Measurements from ENCODE around the gene SGMS1.

SGMS1 gene

DNA sequence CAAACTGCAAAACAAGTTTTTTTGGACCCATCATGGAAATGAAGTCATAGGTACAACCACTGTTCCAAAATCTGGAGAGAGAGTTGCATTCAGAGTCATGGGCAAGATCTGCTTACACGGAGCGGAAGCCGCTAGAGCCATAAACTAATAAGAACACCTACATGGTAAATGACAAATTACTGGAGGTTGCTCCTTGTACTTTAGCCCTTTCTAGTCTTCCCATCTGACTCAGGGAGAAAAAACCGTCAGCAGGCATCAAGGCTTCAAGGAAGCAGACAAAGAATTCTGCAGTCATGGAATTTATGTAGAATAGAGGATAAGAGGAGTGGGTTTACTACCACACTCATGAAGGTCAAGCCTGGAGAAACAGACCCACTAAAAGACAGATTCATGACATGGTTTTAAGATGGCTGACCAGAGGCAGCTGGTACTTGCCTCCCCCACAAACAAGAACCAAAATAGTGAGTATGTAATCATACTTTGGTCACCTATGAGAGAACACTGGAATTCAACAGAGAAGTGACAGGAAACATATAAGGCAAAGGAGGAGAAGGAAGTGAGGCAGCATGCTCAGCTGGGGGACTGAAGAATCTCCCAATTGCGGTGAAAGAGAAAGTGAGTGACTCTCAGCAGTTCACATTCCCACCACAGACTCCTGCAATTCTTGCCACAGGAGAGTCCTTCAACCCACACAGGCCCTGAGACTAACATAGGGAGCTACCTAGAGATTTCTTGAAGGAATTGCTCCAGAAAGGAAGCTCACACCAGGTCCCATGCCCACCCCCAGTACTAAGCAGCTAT lies 330.0 kb downstream of the SGMS1 start:
- no peak overlapping the region for H3K27ac ChIP-seq
- H3K27me3 ChIP-seq (ENCODE audit: insufficient read depth, low read depth) = no peaks in the 10 kb centered on the region
- no peaks in the 10 kb centered on the region for H3K79me2 ChIP-seq (ENCODE audit: insufficient read depth, low read depth)
- TF ChIP-seq, protein P1, sequence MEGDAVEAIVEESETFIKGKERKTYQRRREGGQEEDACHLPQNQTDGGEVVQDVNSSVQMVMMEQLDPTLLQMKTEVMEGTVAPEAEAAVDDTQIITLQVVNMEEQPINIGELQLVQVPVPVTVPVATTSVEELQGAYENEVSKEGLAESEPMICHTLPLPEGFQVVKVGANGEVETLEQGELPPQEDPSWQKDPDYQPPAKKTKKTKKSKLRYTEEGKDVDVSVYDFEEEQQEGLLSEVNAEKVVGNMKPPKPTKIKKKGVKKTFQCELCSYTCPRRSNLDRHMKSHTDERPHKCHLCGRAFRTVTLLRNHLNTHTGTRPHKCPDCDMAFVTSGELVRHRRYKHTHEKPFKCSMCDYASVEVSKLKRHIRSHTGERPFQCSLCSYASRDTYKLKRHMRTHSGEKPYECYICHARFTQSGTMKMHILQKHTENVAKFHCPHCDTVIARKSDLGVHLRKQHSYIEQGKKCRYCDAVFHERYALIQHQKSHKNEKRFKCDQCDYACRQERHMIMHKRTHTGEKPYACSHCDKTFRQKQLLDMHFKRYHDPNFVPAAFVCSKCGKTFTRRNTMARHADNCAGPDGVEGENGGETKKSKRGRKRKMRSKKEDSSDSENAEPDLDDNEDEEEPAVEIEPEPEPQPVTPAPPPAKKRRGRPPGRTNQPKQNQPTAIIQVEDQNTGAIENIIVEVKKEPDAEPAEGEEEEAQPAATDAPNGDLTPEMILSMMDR (conservative IDR thresholded peaks at IDR 0.05; ENCODE audit: low read depth, low read length) = no peak
- H3K4me1 ChIP-seq (ENCODE audit: low read depth, poor library complexity, severe bottlenecking) = no peaks in the 10 kb centered on the region
- no peak overlapping the region for H2AFZ ChIP-seq (ENCODE audit: low read depth)
- H3K36me3 ChIP-seq (ENCODE audit: insufficient read depth) = no peaks in the 10 kb centered on the region
- H3K9ac ChIP-seq = no peak overlapping the region
- no peak overlapping the region for H3K4me3 ChIP-seq (IDR thresholded peaks at IDR 0.05; ENCODE audit: insufficient read depth, low read depth, low read length)
- H3K4me2 ChIP-seq = no peak overlapping the region
- H4K20me1 ChIP-seq (ENCODE audit: insufficient read depth) = no peaks in the 10 kb centered on the region

DNA sequence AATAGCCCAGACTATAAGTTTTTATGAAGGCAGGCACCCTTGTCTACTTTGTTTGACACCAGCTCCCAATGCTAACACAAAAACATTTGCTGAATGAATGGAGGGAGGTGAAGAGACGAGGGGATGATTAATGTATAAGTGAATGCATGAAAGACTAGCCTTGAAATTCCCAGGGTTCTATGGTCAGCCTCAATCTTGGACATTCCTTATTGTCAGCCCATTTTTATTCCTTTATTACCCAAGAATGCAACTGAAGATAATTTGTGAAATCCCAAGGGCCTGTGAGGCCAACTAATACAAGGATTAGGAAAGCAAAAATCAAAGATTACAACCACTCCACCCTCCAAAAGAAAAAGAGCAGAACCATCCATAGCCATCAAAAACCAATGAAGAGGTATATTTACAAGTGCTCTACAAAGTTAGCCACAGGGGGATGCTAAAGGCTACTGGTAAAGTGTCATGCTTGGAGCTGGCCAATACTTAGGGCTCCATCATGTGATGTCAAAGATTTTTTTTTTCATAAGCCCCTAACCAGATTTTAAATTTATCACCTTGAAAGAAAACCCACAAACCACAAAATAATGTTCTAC lies 332.4 kb downstream of the SGMS1 start:
- TF ChIP-seq, protein P1 (conservative IDR thresholded peaks at IDR 0.05; ENCODE audit: low read depth, low read length) = no peak
- Histone ChIP-seq H3K36me3 (ENCODE audit: insufficient read depth) (no peaks in the 10 kb centered on the region), H3K27ac (no peak overlapping the region), H3K4me1 (ENCODE audit: low read depth, poor library complexity, severe bottlenecking) (no peaks in the 10 kb centered on the region), H4K20me1 (ENCODE audit: insufficient read depth) (no peaks in the 10 kb centered on the region), H2AFZ (ENCODE audit: low read depth) (no peak overlapping the region), H3K27me3 (ENCODE audit: insufficient read depth, low read depth) (no peaks in the 10 kb centered on the region), H3K79me2 (ENCODE audit: insufficient read depth, low read depth) (no peaks in the 10 kb centered on the region), H3K4me2 (no peak overlapping the region), H3K4me3 (IDR thresholded peaks at IDR 0.05; ENCODE audit: insufficient read depth, low read depth, low read length) (no peak overlapping the region), H3K9ac (no peak overlapping the region)

DNA sequence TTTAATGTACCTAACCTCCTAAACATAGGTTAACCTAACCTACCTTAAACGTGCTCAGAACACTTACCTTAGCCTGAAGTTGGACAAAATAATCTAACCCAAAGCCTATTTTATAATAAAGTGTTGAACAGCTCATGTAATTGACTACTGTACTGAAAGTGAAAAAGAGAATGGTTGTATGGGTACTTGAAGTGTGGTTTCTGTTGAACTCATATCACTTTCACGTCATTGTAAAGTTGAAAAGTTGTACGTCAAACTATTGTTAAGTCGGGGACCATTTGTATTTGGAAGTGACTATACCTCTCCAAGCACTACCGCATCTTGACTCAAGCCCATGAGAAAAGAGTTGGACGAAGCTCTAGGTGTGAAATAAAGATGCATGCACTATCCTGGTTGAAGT lies 334.6 kb downstream of the SGMS1 start:
- Histone ChIP-seq H3K4me1 (ENCODE audit: low read depth, poor library complexity, severe bottlenecking) (no peaks in the 10 kb centered on the region), H3K4me3 (IDR thresholded peaks at IDR 0.05; ENCODE audit: insufficient read depth, low read depth, low read length) (no peak overlapping the region)
- TF ChIP-seq, protein P1 (conservative IDR thresholded peaks at IDR 0.05; ENCODE audit: low read depth, low read length) = no peak

DNA sequence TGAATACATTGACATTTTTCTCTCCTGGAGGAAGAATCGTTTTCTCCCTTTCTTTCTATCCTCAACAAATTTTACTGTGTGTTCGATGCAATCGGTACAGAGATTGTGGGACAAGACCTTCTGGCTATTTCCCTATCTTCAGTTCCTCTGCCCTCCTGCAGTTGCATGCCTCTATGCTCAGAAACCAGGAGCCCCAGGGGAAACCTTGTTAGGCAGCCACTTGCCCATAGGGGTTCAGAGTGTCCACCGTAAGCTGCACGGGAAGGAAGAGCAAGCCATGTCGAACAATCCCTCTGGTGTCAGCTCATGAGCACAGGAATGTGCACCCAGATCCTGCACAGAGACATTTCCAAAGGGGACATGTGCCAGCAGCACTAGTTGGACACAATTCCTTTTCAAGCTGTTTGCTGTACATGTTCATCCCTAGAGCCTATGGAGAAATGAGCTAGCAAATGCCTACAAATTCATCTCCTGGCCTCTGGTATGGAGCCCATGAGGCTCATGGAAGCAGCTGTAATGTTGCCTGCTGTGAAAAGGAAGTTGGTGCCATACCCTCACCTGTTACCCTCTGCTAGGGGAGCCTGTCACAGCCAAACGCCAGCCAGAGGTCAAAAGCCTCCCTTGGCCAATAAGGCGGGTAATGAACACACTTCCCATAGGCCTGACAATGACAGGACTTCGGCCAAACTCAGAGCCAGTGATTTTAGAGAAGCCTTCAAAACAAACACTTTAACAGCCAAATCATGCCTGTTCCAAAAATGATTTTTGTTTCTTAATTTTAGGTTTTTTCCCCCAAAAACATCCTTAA lies 336.6 kb downstream of the SGMS1 start:
- Histone ChIP-seq H3K4me1 (ENCODE audit: low read depth, poor library complexity, severe bottlenecking) (no peaks in the 10 kb centered on the region), H2AFZ (ENCODE audit: low read depth) (no peak overlapping the region), H3K27me3 (ENCODE audit: insufficient read depth, low read depth) (no peaks in the 10 kb centered on the region), H3K4me3 (IDR thresholded peaks at IDR 0.05; ENCODE audit: insufficient read depth, low read depth, low read length) (no peak overlapping the region), H3K79me2 (ENCODE audit: insufficient read depth, low read depth) (no peaks in the 10 kb centered on the region), H4K20me1 (ENCODE audit: insufficient read depth) (no peaks in the 10 kb centered on the region), H3K36me3 (ENCODE audit: insufficient read depth) (no peaks in the 10 kb centered on the region), H3K9ac (no peak overlapping the region), H3K27ac (no peak overlapping the region), H3K4me2 (no peak overlapping the region)
- TF ChIP-seq, protein P1 (conservative IDR thresholded peaks at IDR 0.05; ENCODE audit: low read depth, low read length) = no peak

More for the DNA sequence above, 334.6 kb downstream of the SGMS1 start:
- no peak overlapping the region for H2AFZ ChIP-seq (ENCODE audit: low read depth)
- no peaks in the 10 kb centered on the region for H3K36me3 ChIP-seq (ENCODE audit: insufficient read depth)
- no peaks in the 10 kb centered on the region for H4K20me1 ChIP-seq (ENCODE audit: insufficient read depth)
- H3K79me2 ChIP-seq (ENCODE audit: insufficient read depth, low read depth) = no peaks in the 10 kb centered on the region
- no peaks in the 10 kb centered on the region for H3K27me3 ChIP-seq (ENCODE audit: insufficient read depth, low read depth)
- no peak overlapping the region for H3K9ac ChIP-seq
- no peak overlapping the region for H3K4me2 ChIP-seq
- no peak overlapping the region for H3K27ac ChIP-seq

Data from KMS-11 (cell line).